Ramos (cell line): ENCODE measurements around the gene ATG16L2.
"Not testable (repeated sequence)": the region's sequence is repeated elsewhere in the genome, so short reads cannot be mapped to it uniquely, and the experiment has no call there.

Experiments used
- in situ Hi-C: fragments of 300-500 bp; cut with MboI; formaldehyde crosslinking; loops from one replicate; pipeline ENCODE4 v1.14.3; 2022; ENCODE audit warnings: low sequenced_read_pairs; ENCODE audit not compliant: unreplicated experiment

ATG16L2 gene

DNA sequence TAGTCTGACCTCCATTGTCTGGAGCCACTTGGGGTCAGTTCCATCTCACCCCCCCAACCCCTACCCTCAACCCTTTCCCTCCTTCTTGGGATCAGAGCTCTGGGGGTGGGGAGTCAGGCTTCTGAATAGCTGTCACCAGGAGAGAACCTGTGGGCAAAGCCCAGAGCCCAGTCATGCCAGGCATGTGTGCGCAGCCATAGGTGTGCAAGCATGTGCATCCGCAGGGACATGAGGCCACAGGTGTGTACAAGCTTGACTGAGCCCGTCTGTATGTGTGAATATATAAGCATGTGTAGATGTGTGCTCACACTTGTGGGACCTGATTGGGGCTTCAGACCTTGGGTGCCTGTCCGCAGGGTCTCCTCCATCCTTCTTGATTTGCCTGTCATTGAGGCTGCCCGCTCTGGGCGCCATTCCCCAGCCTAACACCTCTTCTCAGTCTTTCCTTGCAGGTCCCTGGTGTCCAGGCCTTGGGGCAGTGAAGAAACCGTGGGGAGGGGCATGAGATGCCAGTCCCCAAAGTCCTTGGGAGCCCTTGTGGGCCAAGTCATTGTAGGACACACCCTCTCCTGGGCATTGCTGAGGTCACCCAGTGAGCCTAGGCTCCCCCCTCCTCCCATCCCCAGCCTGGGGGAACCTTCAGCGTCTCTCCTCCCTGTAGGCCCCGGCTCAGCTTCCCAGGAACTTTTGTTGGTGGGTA lies 9.0 kb downstream of the ATG16L2 start:
- in situ Hi-C loops = no loop called here

- in situ Hi-C loops = no loop called here
Measured at GRCh38 chr11:72824020-72824419, 9.8 kb downstream of the ATG16L2 start.

- in situ Hi-C loops = no loop called here
Measured at GRCh38 chr11:72824811-72825505, 10.7 kb downstream of the ATG16L2 start.

GRCh38 chr11:72825661-72826060 lies 11.4 kb downstream of the ATG16L2 start:
- in situ Hi-C loops = no loop called here

- in situ Hi-C loops = no loop called here
Measured at GRCh38 chr11:72826191-72826941, 12.2 kb downstream of the ATG16L2 start.

- in situ Hi-C loops = no loop called here
Measured at GRCh38 chr11:72826942-72827480, 12.8 kb downstream of the ATG16L2 start.

- in situ Hi-C loops = not testable (repeated sequence)
Measured at GRCh38 chr11:72827656-72828055, 13.4 kb downstream of the ATG16L2 start.

GRCh38 chr11:72828081-72828567 lies 13.9 kb downstream of the ATG16L2 start:
- in situ Hi-C loops = no loop called here

- in situ Hi-C loops = no loop called here
Measured at GRCh38 chr11:72828692-72829101, 14.5 kb downstream of the ATG16L2 start.

- in situ Hi-C loops = no loop called here
Measured at GRCh38 chr11:72829178-72829577, 15.0 kb downstream of the ATG16L2 start.

DNA sequence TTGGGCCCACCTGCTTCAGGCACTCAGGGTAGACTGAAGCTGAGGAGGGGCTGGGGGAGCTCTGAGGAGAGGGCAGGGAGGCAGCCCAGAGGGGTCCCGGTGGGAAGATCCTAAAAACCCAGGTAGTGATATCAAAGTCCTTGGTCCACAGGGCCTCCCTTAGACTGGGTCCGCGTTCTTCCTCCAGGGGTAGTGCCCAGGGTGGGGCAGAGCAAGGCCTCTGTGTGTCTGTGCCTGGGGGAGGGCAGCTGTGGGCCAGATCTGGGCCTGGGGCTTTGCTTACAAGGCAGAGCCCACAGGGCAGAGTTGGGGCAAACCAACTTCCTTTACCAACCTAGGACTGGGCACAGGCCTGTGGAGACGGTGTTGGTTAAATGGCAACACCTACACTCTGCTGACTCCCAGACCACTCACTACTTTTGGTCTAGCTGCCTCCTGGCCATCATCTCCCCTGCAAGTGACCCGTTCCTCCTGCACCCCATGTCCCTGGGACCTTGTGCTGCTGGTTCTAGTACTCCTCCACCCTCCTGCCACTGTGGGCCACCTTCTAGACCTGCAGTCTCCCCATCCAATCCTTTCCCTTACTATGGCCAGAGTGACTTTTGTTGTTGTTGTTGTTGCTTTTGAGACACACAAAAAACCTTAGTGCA lies 15.8 kb downstream of the ATG16L2 start:
- in situ Hi-C loops = loop anchor here (5.0 kb wide), 1 partner anchor 347 kb away; no protein-coding TSS in a partner anchor

GRCh38 chr11:72831521-72832300 lies 17.5 kb downstream of the ATG16L2 start:
- in situ Hi-C loops = loop anchor here (5.0 kb wide), 1 partner anchor 346 kb away; no protein-coding TSS in a partner anchor

GRCh38 chr11:72832301-72833082 lies 18.3 kb downstream of the ATG16L2 start:
- in situ Hi-C loops = loop anchor here (5.0 kb wide), 1 partner anchor 345 kb away; no protein-coding TSS in a partner anchor

- in situ Hi-C loops = loop anchor here (5.0 kb wide), 1 partner anchor 344 kb away; no protein-coding TSS in a partner anchor
Measured at GRCh38 chr11:72833083-72833733, 19.0 kb downstream of the ATG16L2 start.

DNA sequence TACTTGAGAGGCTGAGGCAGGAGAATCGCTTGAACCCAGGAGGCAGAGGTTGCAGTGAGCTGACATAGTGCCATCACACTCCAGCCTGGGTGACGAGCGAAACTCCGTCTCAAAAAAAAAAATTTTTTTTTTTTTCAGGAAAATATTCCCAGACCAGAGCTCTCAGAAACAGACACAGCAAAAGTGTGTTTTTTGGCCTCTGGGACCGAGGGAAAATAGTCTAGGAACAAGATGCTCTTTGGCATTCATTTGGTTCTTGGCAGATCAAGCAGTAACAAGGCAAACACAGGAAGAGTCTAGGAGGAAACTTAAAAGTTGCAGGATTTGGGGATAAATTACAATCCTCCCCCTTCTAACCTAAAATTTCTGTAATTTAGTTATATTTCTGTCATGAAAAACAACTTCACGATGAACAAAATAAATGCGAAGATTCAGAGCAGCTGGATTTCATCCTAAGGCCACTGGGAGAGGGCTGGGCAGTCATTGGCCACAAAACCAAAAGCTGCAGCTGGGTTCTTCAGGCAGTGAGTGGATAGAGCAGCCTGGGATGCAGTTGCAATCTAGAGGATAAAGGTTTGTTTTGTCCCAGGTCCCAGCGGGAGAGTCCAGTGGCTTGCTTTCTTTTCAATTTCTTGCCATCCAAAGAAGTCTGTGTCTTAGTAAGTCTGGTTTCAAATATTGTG lies 19.7 kb downstream of the ATG16L2 start:
- in situ Hi-C loops = loop anchor here (5.0 kb wide), 1 partner anchor 343 kb away; no protein-coding TSS in a partner anchor

- in situ Hi-C loops = loop anchor here (5.0 kb wide), 1 partner anchor 342 kb away; no protein-coding TSS in a partner anchor
Measured at GRCh38 chr11:72834905-72835304, 20.7 kb downstream of the ATG16L2 start.

GRCh38 chr11:72836111-72836510 lies 21.9 kb downstream of the ATG16L2 start:
- in situ Hi-C loops = no loop called here
